CD4-positive, alpha-beta memory T cell (primary cell): ENCODE results near the gene NSD1. TPM values are rescaled to one million over a fixed set of nuclear protein-coding genes. Genes with fewer than 3 reads are reported as not detected.
A peak's percentile ranks its signal among the peaks of the same experiment; 100 is the strongest.

ENCODE experiments used
- CTCF ChIA-PET: fragments of 350-600 bp; sonication (Branson Sonifier 250); formaldehyde crosslinking; loops from one replicate; lab custom pipeline; 2021; ENCODE audit warnings: inconsistent platforms; ENCODE audit not compliant: partially characterized antibody; lab: Charles Lee
- POLR2A ChIA-PET: fragments of 350-600 bp; sonication (Branson Sonifier 250); formaldehyde crosslinking; loops from one replicate; lab custom pipeline; 2021; ENCODE audit not compliant: partially characterized antibody; lab: Charles Lee
- DNase-seq, 5 donors: peaks; one replicate each; pipeline versions ENCODE4 v3.0.0 to v3.0.0-alpha.2; 2020 to 2022; ENCODE audit warnings: mixed read lengths in 1 of 5
- H3K27ac ChIP-seq: one replicate; pipeline ENCODE4 v1.7.0; 2013; ENCODE audit warnings: low read depth, low read length
- H3K27me3 ChIP-seq: 2 replicates; pipeline ENCODE4 v1.7.0; 2013; ENCODE audit warnings: mild to moderate bottlenecking, low read length, moderate library complexity; ENCODE audit not compliant: insufficient read depth
- H3K36me3 ChIP-seq: 2 replicates; pipeline ENCODE4 v1.7.0; 2013; ENCODE audit warnings: mild to moderate bottlenecking, low read length, moderate library complexity; ENCODE audit not compliant: insufficient read depth
- H3K4me1 ChIP-seq: 2 replicates; pipeline ENCODE4 v1.7.0; 2013; ENCODE audit warnings: mild to moderate bottlenecking, low read length, moderate library complexity; ENCODE audit not compliant: insufficient read depth
- H3K4me3 ChIP-seq, 2 donors: one replicate each; pipeline ENCODE4 v1.7.0; 2013; ENCODE audit warnings: low read length in 2 of 2, mild to moderate bottlenecking in 1 of 2
- H3K9me3 ChIP-seq, 2 donors: one replicate each; pipeline ENCODE4 v1.7.0; 2013; ENCODE audit warnings: low read length in 2 of 2, control low read depth in 1 of 2; ENCODE audit not compliant: control insufficient read depth in 1 of 2
- H3K27ac Mint-ChIP-seq, 7 donors: one replicate each; pipeline ENCODE4 v1.8.0; 2020 to 2021; ENCODE audit warnings: mixed read lengths in 7 of 7, mild to moderate bottlenecking in 6 of 7, inconsistent platforms in 3 of 7, moderate library complexity in 3 of 7
- H3K27me3 Mint-ChIP-seq, 2 donors: one replicate each; pipeline ENCODE4 v1.8.0; 2020 to 2021; ENCODE audit warnings: mixed read lengths in 2 of 2
- H3K36me3 Mint-ChIP-seq, 2 donors: one replicate each; pipeline ENCODE4 v1.8.0; 2020 to 2021; ENCODE audit warnings: mixed read lengths in 2 of 2, inconsistent platforms in 1 of 2, mild to moderate bottlenecking in 1 of 2
- H3K4me1 Mint-ChIP-seq, 4 donors: one replicate each; pipeline ENCODE4 v1.8.0; 2020 to 2021; ENCODE audit warnings: mixed read lengths in 4 of 4, mild to moderate bottlenecking in 1 of 4
- H3K4me3 Mint-ChIP-seq, 8 donors: one replicate each; pipeline ENCODE4 v1.8.0; 2020 to 2021; ENCODE audit warnings: mixed read lengths in 8 of 8, mild to moderate bottlenecking in 7 of 8, moderate library complexity in 6 of 8, inconsistent platforms in 3 of 8
- H3K9me3 Mint-ChIP-seq, 8 donors: one replicate each; pipeline ENCODE4 v1.8.0; 2020 to 2021; ENCODE audit warnings: mixed read lengths in 8 of 8, mild to moderate bottlenecking in 5 of 8, inconsistent platforms in 3 of 8, moderate library complexity in 1 of 8
- intact Hi-C: fragments of 100-400 bp; cut with micrococcal nuclease; formaldehyde crosslinking; loops from one replicate; pipeline ENCODE4 v1.15.1; 2023
- polyA plus RNA-seq, 2 donors: library from polyadenylated mRNA; unstranded; fragments of 300-500 nt; fragmentation: Illumina TruSeq; gene quantifications; one replicate each; pipeline ENCODE4 v1.2.3, GENCODE V29; 2021
- total RNA-seq, 2 experiments: library from RNA; stranded (reverse); gene quantifications; one replicate each; pipeline ENCODE4 v1.2.3, GENCODE V29; 2021

NSD1 gene
- total and polyA plus RNA-seq, 4 experiments from 2014 or later, result 14.3 to 122 (median 90.0) TPM

- Histone ChIP-seq H3K4me1 (peaks cover 30% of the 10 kb centered on the region), H3K4me3 (no peak overlapping the region), H3K27ac (no peak overlapping the region), H3K27me3 (no peaks in the 10 kb centered on the region), H3K36me3 (peaks cover 47% of the 10 kb centered on the region), H3K9me3 (no peaks in the 10 kb centered on the region)
- H3K4me3 Mint-ChIP-seq, result peak overlapping the region in 4 of 8 donors; percentile 7 to 48 (median 28)
- intact Hi-C loops, result no loop called here
- peaks cover 40 to 60% of the 10 kb centered on the region in 2 donors for H3K36me3 Mint-ChIP-seq
- no peak for DNase-seq
- peaks cover 0 to 3% (median 0%) of the 10 kb centered on the region in 8 donors for H3K9me3 Mint-ChIP-seq
- H3K27ac Mint-ChIP-seq, result peak overlapping the region; percentile 39 to 90 (median 84)
- no peaks in the 10 kb centered on the region for H3K27me3 Mint-ChIP-seq
- H3K4me1 Mint-ChIP-seq, result peaks cover 33 to 51% (median 42%) of the 10 kb centered on the region in 4 donors
- CTCF ChIA-PET, result interaction anchor here (1.2 to 7.9 kb wide), 3 partner anchors 14 to 182 kb away, joined by 6 to 42 read pairs (median 6); no protein-coding TSS in a partner anchor
- POLR2A ChIA-PET, result interaction anchor here (1.1 kb wide), 1 partner anchor 12 kb away, joined by 3 read pairs; no protein-coding TSS in a partner anchor
These were observed 162.4 kb downstream of the NSD1 start for GRCh38 chr5:177295924-177296323.

- Mint-ChIP-seq H3K9me3 (peaks cover 0 to 5% (median 0%) of the 10 kb centered on the region in 8 donors), H3K4me3 (peak overlapping the region in 4 of 8 donors; percentile 17 to 61 (median 37)), H3K27me3 (no peaks in the 10 kb centered on the region), H3K36me3 (peaks cover 38 to 57% of the 10 kb centered on the region in 2 donors), H3K4me1 (peaks cover 36 to 57% (median 47%) of the 10 kb centered on the region in 4 donors), H3K27ac (peak overlapping the region; percentile 60 to 90 (median 84))
- no peaks in the 10 kb centered on the region for H3K9me3 ChIP-seq
- H3K4me1 ChIP-seq, result peaks cover 37% of the 10 kb centered on the region
- H3K36me3 ChIP-seq, result peaks cover 44% of the 10 kb centered on the region
- POLR2A ChIA-PET, result interaction anchor here (0.7 to 1.1 kb wide), 2 partner anchors 11 to 13 kb away, joined by 3 read pairs; no protein-coding TSS in a partner anchor
- H3K4me3 ChIP-seq, result no peak overlapping the region
- no peak overlapping the region for H3K27ac ChIP-seq
- intact Hi-C loops, result no loop called here
- DNase-seq, result peak in 1 of 5 donors; percentile 38
- CTCF ChIA-PET, result interaction anchor here (1.2 to 7.9 kb wide), 3 partner anchors 13 to 183 kb away, joined by 6 to 42 read pairs (median 6); no protein-coding TSS in a partner anchor
- no peaks in the 10 kb centered on the region for H3K27me3 ChIP-seq
These were observed 163.0 kb downstream of the NSD1 start for GRCh38 chr5:177296581-177296980.

DNA sequence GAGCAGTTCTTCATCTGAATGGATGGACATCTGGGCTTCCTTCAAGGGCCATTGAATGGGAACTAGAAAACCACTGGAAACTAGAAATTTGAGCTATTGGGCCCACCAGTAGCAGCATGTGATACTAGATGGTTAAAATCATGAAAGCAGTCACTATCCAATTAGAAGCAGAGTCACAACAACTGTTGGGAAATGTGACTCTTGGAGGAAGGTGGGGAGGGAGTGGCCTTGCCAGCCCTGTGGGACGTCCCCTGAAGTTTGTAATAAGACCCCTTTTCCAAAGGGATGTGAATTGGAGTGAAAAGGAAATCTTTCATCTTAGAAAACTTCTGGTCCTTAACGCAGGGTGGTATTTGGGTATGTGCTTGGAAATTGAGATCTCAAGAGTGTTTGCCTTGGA, 164.3 kb downstream of the NSD1 start:
- CTCF ChIA-PET, result interaction anchor here (0.8 to 7.9 kb wide), 6 partner anchors 12 to 204 kb away, joined by 3 to 42 read pairs (median 4); no protein-coding TSS in a partner anchor
- H3K4me3 ChIP-seq, result no peak overlapping the region
- no peaks in the 10 kb centered on the region for H3K27me3 Mint-ChIP-seq
- POLR2A ChIA-PET, result interaction anchor here (5.1 kb wide), 1 partner anchor 13 kb away, joined by 31 read pairs; the partner anchor contains the start of gene MXD3
- peak overlapping the region in 4 of 7 donors; percentile 24 to 89 (median 53) for H3K27ac Mint-ChIP-seq
- no peak for DNase-seq
- H3K27me3 ChIP-seq, result no peaks in the 10 kb centered on the region
- no peaks in the 10 kb centered on the region for H3K9me3 ChIP-seq
- H3K4me1 ChIP-seq, result peaks cover 50% of the 10 kb centered on the region
- no peak overlapping the region for H3K27ac ChIP-seq
- no peak overlapping the region for H3K4me3 Mint-ChIP-seq
- peaks cover 0 to 6% (median 0%) of the 10 kb centered on the region in 8 donors for H3K9me3 Mint-ChIP-seq
- H3K4me1 Mint-ChIP-seq, result peaks cover 47 to 71% (median 58%) of the 10 kb centered on the region in 4 donors
- intact Hi-C loops, result no loop called here
- peaks cover 31% of the 10 kb centered on the region for H3K36me3 ChIP-seq
- H3K36me3 Mint-ChIP-seq, result peaks cover 25 to 43% of the 10 kb centered on the region in 2 donors

- peak overlapping the region; percentile 51 for H3K27ac ChIP-seq
- no peak for DNase-seq
- Mint-ChIP-seq H3K36me3 (peaks cover 18 to 35% of the 10 kb centered on the region in 2 donors), H3K4me3 (peak overlapping the region in 3 of 8 donors; percentile 23 to 70 (median 36)), H3K4me1 (peaks cover 51 to 84% (median 68%) of the 10 kb centered on the region in 4 donors), H3K27me3 (no peaks in the 10 kb centered on the region), H3K9me3 (peaks cover 0 to 7% (median 0%) of the 10 kb centered on the region in 8 donors), H3K27ac (peak overlapping the region; percentile 86 to 98 (median 90))
- no peaks in the 10 kb centered on the region for H3K27me3 ChIP-seq
- intact Hi-C loops, result loop anchor here (5.0 kb wide), 2 partner anchors 63 to 167 kb away; partner anchors contain the start of gene NSD1
- POLR2A ChIA-PET, result interaction anchor here (5.1 kb wide), 1 partner anchor 11 kb away, joined by 31 read pairs; the partner anchor contains the start of gene MXD3
- no peak overlapping the region for H3K4me3 ChIP-seq
- peaks cover 58% of the 10 kb centered on the region for H3K4me1 ChIP-seq
- CTCF ChIA-PET, result interaction anchor here (1.1 to 7.9 kb wide), 4 partner anchors 10 to 185 kb away, joined by 4 to 42 read pairs (median 10); no protein-coding TSS in a partner anchor
- H3K9me3 ChIP-seq, result no peaks in the 10 kb centered on the region
- H3K36me3 ChIP-seq, result peaks cover 15% of the 10 kb centered on the region
These were observed 166.1 kb downstream of the NSD1 start for GRCh38 chr5:177299697-177300096.

- peak; percentile 55 to 87 (median 60) for DNase-seq
- Mint-ChIP-seq H3K4me1 (peaks cover 53 to 84% (median 71%) of the 10 kb centered on the region in 4 donors), H3K9me3 (peaks cover 0 to 4% (median 0%) of the 10 kb centered on the region in 8 donors), H3K36me3 (peaks cover 16 to 35% of the 10 kb centered on the region in 2 donors), H3K4me3 (peak overlapping the region; percentile 65 to 97 (median 77)), H3K27me3 (no peaks in the 10 kb centered on the region), H3K27ac (peak overlapping the region; percentile 89 to 98 (median 97))
- peaks cover 8% of the 10 kb centered on the region for H3K36me3 ChIP-seq
- H3K4me3 ChIP-seq, result no peak overlapping the region
- ChIA-PET CTCF (interaction anchor here (0.8 to 4.8 kb wide), 6 partner anchors 10 to 187 kb away, joined by 3 to 16 read pairs (median 6); partner anchors contain the start of gene MXD3), POLR2A (interaction anchor here (1.5 to 5.1 kb wide), 2 partner anchors 11 to 167 kb away, joined by 7 to 31 read pairs; partner anchors contain the start of genes MXD3 and NSD1)
- intact Hi-C loops, result loop anchor here (5.0 kb wide), 2 partner anchors 62 to 168 kb away; partner anchors contain the start of gene NSD1
- H3K9me3 ChIP-seq, result no peaks in the 10 kb centered on the region
- H3K27me3 ChIP-seq, result no peaks in the 10 kb centered on the region
- peaks cover 64% of the 10 kb centered on the region for H3K4me1 ChIP-seq
- peak overlapping the region; percentile 51 for H3K27ac ChIP-seq
These were observed 166.8 kb downstream of the NSD1 start for GRCh38 chr5:177300236-177300880.

GRCh38 chr5:177300951-177301350, 167.4 kb downstream of the NSD1 start:
- ChIA-PET POLR2A (interaction anchor here (1.1 to 5.1 kb wide), 5 partner anchors 10 to 167 kb away, joined by 3 to 31 read pairs (median 4); partner anchors contain the start of genes MXD3 and NSD1), CTCF (interaction anchor here (0.8 to 4.8 kb wide), 9 partner anchors 9 to 201 kb away, joined by 3 to 16 read pairs (median 4); partner anchors contain the start of gene MXD3)
- Mint-ChIP-seq H3K4me1 (peaks cover 51 to 84% (median 70%) of the 10 kb centered on the region in 4 donors), H3K27ac (peak overlapping the region; percentile 63 to 98 (median 90)), H3K27me3 (no peaks in the 10 kb centered on the region), H3K36me3 (peaks cover 15 to 35% of the 10 kb centered on the region in 2 donors), H3K4me3 (peak overlapping the region in 7 of 8 donors; percentile 4 to 97 (median 75)), H3K9me3 (peaks cover 0 to 4% (median 0%) of the 10 kb centered on the region in 8 donors)
- Histone ChIP-seq H3K4me1 (peaks cover 67% of the 10 kb centered on the region), H3K27ac (peak overlapping the region; percentile 51), H3K4me3 (no peak overlapping the region), H3K27me3 (no peaks in the 10 kb centered on the region), H3K9me3 (no peaks in the 10 kb centered on the region), H3K36me3 (peaks cover 2% of the 10 kb centered on the region)
- DNase-seq, result no peak
- intact Hi-C loops, result loop anchor here (5.0 kb wide), 2 partner anchors 61 to 169 kb away; partner anchors contain the start of gene NSD1
